KMS-11 (cell line): ENCODE measurements around the gene COX8A.

Experiments used
- H2AFZ ChIP-seq: fragments of 200-600 bp; sonication (generic); 2 replicates; pipeline ENCODE4 v1.6.1; 2016; ENCODE audit warnings: antibody characterized with exemption, mixed run types, low read depth
- H3K27ac ChIP-seq: fragments of 200-600 bp; sonication (generic); 2 replicates; pipeline ENCODE4 v1.6.1; 2016; ENCODE audit warnings: mild to moderate bottlenecking, mixed run types
- H3K27me3 ChIP-seq: fragments of 200-600 bp; sonication (generic); 2 replicates; pipeline ENCODE4 v1.6.1; 2017; ENCODE audit warnings: mild to moderate bottlenecking, low read depth, mixed run types, moderate library complexity; ENCODE audit not compliant: insufficient read depth
- H3K36me3 ChIP-seq: fragments of 200-600 bp; sonication (generic); 2 replicates; pipeline ENCODE4 v1.6.1; 2017; ENCODE audit warnings: mild to moderate bottlenecking, mixed run types; ENCODE audit not compliant: insufficient read depth
- H3K4me1 ChIP-seq: fragments of 200-600 bp; sonication (generic); 2 replicates; pipeline ENCODE4 v1.6.1; 2016; ENCODE audit warnings: mild to moderate bottlenecking, low read depth, mixed run types; ENCODE audit not compliant: poor library complexity, severe bottlenecking
- H3K4me2 ChIP-seq: fragments of 200-600 bp; sonication (generic); 2 replicates; pipeline ENCODE4 v1.7.0; 2016; ENCODE audit warnings: mild to moderate bottlenecking, mixed run types
- H3K4me3 ChIP-seq: fragments of 200-600 bp; sonication (generic); IDR thresholded peaks from 2 replicates; pipeline ENCODE4 v1.6.1; 2017; ENCODE audit warnings: low read depth, low read length, mixed read lengths; ENCODE audit not compliant: insufficient read depth
- H3K79me2 ChIP-seq: fragments of 200-600 bp; sonication (generic); 2 replicates; pipeline ENCODE4 v1.6.1; 2016; ENCODE audit warnings: low read depth, mixed run types; ENCODE audit not compliant: insufficient read depth
- H3K9ac ChIP-seq: fragments of 200-600 bp; sonication (generic); 2 replicates; pipeline ENCODE4 v1.6.1; 2016; ENCODE audit warnings: mild to moderate bottlenecking, mixed run types
- H4K20me1 ChIP-seq: fragments of 200-600 bp; sonication (generic); 2 replicates; pipeline ENCODE4 v1.6.1; 2016; ENCODE audit warnings: mild to moderate bottlenecking, mixed run types; ENCODE audit not compliant: insufficient read depth
- TF ChIP-seq, protein P1 (sequence below): fragments of 200-600 bp; sonication (generic); conservative IDR thresholded peaks from 2 replicates; pipeline ENCODE4 v1.6.1; 2017; ENCODE audit warnings: low read depth, mild to moderate bottlenecking, antibody characterized with exemption, low read length, moderate library complexity, mixed read lengths

COX8A gene

DNA sequence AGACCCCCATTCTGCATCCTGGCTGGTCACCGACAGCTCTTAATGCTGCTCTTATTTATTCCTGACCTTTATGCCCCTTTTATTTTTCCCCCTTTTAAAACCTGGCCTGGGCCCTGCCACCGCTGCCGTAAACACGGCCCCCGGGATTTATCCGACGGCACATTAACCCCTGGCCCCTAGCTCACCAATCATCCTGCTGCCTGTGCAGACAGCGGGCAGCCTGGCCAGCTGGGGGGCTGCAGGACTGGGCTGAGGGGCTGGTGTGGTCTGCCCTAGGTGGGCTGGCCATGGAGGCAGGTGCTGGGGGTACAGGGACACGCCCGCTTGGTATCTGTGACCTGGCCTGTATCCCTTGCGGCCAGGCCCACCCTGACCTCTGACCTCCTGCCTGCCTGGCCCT, 39.9 kb downstream of the COX8A start:
- no peak overlapping the region for H2AFZ ChIP-seq
- H3K9ac ChIP-seq, result no peak overlapping the region
- no peaks in the 10 kb centered on the region for H3K79me2 ChIP-seq
- H3K27ac ChIP-seq, result no peak overlapping the region
- no peaks in the 10 kb centered on the region for H3K4me1 ChIP-seq
- H3K4me3 ChIP-seq, result no peak overlapping the region
- no peaks in the 10 kb centered on the region for H3K36me3 ChIP-seq
- H3K27me3 ChIP-seq, result no peaks in the 10 kb centered on the region
- H4K20me1 ChIP-seq, result no peaks in the 10 kb centered on the region
- no peak overlapping the region for H3K4me2 ChIP-seq
- TF ChIP-seq, protein P1, sequence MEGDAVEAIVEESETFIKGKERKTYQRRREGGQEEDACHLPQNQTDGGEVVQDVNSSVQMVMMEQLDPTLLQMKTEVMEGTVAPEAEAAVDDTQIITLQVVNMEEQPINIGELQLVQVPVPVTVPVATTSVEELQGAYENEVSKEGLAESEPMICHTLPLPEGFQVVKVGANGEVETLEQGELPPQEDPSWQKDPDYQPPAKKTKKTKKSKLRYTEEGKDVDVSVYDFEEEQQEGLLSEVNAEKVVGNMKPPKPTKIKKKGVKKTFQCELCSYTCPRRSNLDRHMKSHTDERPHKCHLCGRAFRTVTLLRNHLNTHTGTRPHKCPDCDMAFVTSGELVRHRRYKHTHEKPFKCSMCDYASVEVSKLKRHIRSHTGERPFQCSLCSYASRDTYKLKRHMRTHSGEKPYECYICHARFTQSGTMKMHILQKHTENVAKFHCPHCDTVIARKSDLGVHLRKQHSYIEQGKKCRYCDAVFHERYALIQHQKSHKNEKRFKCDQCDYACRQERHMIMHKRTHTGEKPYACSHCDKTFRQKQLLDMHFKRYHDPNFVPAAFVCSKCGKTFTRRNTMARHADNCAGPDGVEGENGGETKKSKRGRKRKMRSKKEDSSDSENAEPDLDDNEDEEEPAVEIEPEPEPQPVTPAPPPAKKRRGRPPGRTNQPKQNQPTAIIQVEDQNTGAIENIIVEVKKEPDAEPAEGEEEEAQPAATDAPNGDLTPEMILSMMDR, result no peak

DNA sequence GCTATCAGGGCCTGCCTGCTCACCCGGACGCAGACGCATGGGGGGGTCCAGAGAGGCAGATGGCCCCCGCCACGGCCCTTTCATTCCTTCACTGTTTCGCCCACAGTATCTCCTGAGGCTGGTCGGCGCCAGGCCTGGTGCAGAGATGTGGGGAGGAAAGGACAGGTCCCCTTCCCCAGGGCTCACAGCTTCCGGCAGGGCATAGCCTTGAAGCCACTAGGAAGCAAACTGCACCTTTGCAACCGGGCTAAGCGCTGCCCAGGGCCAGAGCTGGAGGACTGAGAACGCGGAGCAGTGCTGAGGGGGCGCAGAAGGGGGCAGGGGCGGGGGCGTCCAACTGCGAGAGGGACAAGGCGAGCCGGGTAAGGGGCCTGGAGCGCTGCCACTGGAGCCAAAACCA, 41.1 kb downstream of the COX8A start:
- H3K4me2 ChIP-seq, result no peak overlapping the region
- H2AFZ ChIP-seq, result no peak overlapping the region
- H3K4me1 ChIP-seq, result no peaks in the 10 kb centered on the region
- H3K27me3 ChIP-seq, result no peaks in the 10 kb centered on the region
- H3K27ac ChIP-seq, result no peak overlapping the region
- no peak overlapping the region for H3K4me3 ChIP-seq
- H4K20me1 ChIP-seq, result no peaks in the 10 kb centered on the region
- H3K79me2 ChIP-seq, result no peaks in the 10 kb centered on the region
- H3K9ac ChIP-seq, result no peak overlapping the region
- no peaks in the 10 kb centered on the region for H3K36me3 ChIP-seq
- TF ChIP-seq, protein P1, result no peak

DNA sequence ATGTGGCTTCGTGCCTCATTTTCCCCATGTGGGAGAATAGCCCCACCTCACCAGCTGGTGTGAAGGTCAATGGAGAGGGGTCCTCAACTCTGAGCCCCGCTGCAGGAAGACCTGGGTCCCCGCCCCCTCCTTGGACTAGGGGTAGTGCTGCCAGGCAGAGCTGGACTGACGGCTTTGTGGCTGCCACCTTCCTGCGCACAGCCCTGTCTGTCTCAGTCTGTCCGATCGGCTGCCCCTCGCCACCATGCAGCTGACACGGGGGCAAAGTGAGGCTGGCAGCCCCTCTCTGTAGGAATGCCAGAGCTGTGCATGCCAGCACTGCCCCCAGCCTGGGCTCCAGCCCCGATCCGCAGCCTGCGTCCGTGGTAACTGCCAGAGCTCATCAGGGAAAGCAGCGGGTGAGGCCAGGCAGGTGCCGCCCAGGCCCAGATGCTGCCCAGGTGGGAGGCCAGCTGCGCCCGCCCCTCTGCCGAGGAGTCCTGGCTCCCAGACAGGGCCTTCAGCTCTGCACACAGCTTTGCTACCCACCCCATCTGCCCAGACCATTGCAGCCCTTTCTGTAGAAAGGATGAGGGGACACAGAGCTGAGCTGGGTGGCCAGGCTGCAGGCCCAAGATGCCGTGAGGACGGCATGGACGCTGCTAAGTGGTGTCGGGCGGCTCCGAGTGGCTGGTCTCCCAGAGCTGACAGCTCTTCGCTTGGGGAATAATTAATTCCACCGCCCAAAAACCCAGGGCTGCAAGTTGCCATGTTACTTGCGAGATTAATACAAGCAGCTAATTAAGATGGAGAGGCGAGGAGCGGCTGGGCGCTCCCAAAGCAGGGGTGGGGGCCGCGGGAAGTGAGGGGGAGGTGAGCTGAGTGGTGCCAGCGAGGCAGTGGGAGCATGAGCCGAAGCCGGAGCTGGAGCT, 41.8 kb downstream of the COX8A start:
- Histone ChIP-seq H3K4me3 (no peak overlapping the region), H3K9ac (no peak overlapping the region)
- TF ChIP-seq, protein P1, result no peak

DNA sequence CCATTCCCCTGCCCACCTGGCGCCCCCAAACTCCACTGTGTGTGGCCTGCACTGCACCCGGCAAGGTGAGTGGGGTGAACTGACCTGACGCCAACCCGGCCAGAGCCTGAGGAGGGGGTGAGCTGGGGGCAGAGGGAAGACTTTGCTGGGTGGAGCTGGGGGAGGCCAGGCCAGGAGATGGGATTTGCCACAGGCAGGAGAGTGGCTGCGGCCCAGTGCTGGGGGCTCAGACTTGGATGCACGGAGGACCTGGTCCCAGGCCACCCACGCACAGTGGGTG, 43.5 kb downstream of the COX8A start:
- H4K20me1 ChIP-seq, result no peaks in the 10 kb centered on the region
- no peak overlapping the region for H3K4me3 ChIP-seq
- H3K27ac ChIP-seq, result no peak overlapping the region
- no peaks in the 10 kb centered on the region for H3K4me1 ChIP-seq
- TF ChIP-seq, protein P1, result no peak
- H3K36me3 ChIP-seq, result no peaks in the 10 kb centered on the region
- H3K27me3 ChIP-seq, result no peaks in the 10 kb centered on the region
- no peak overlapping the region for H3K9ac ChIP-seq
- H3K4me2 ChIP-seq, result no peak overlapping the region
- H2AFZ ChIP-seq, result no peak overlapping the region
- no peaks in the 10 kb centered on the region for H3K79me2 ChIP-seq

More for the DNA sequence above, 41.8 kb downstream of the COX8A start:
- H3K4me1 ChIP-seq, result no peaks in the 10 kb centered on the region
- no peak overlapping the region for H3K27ac ChIP-seq
- H3K27me3 ChIP-seq, result no peaks in the 10 kb centered on the region
- no peaks in the 10 kb centered on the region for H3K36me3 ChIP-seq
- H3K4me2 ChIP-seq, result no peak overlapping the region
- H4K20me1 ChIP-seq, result no peaks in the 10 kb centered on the region
- H2AFZ ChIP-seq, result no peak overlapping the region
- no peaks in the 10 kb centered on the region for H3K79me2 ChIP-seq
